Measurements from ENCODE around the gene CAPZB. TPM values are rescaled to one million over a fixed set of nuclear protein-coding genes. Genes with fewer than 3 reads are reported as not detected.

The CAPZB gene
- polyA plus RNA-seq, 3 donors = 290 to 504 (median 407) TPM

GRCh38 chr1:19472174-19472573 lies 13.2 kb downstream of the CAPZB start:
- intact Hi-C loops (cut with micrococcal nuclease) = no loop called here
- Histone ChIP-seq H3K4me2 (replicated peaks; ENCODE audit: extremely low read depth, low read length, poor library complexity, severe bottlenecking) (no peak overlapping the region), H3K9ac (ENCODE audit: insufficient read depth, low read length, poor library complexity, severe bottlenecking) (no peak overlapping the region), H4K20me1 (ENCODE audit: insufficient read depth, low read length) (peaks cover 91% of the 10 kb centered on the region), H3K4me3 (replicated peaks in 1 of 3; ENCODE audit: low read depth in 2 of 3, low read length in 3 of 3) (no peak overlapping the region), H3K4me1 (ENCODE audit: control insufficient read depth in 1 of 2, insufficient read depth in 2 of 2, low read length in 2 of 2) (peaks cover 59 to 71% of the 10 kb centered on the region in 2 donors), H3K36me3 (replicated peaks in 1 of 2; ENCODE audit: control insufficient read depth in 1 of 2, insufficient read depth in 2 of 2, low read length in 2 of 2) (peaks cover 4 to 50% of the 10 kb centered on the region in 2 donors), H3K79me2 (ENCODE audit: insufficient read depth, low read length) (peaks cover 95% of the 10 kb centered on the region), H2AFZ (ENCODE audit: insufficient read depth, low read depth, low read length, poor library complexity, severe bottlenecking) (no peak overlapping the region), H3K9me3 (replicated peaks in 1 of 2; ENCODE audit: control insufficient read depth in 1 of 2, insufficient read depth in 1 of 2, low read length in 2 of 2) (no peaks in the 10 kb centered on the region), H3K27me3 (ENCODE audit: control insufficient read depth in 2 of 2, insufficient read depth in 2 of 2, low read length in 2 of 2) (no peaks in the 10 kb centered on the region), H3K27ac (ENCODE audit: low read depth in 1 of 2, low read length in 2 of 2) (peak overlapping the region in 1 of 2 donors; percentile 52)
- TF ChIP-seq CTCF (IDR thresholded peaks at IDR 0.05) = no peak
- Mint-ChIP-seq H3K27me3 (ENCODE audit: low read depth in 3 of 3) (no peaks in the 10 kb centered on the region), H3K4me3 (no peak overlapping the region), H3K4me1 (peaks cover 82% of the 10 kb centered on the region), H3K36me3 (peaks cover 44 to 54% of the 10 kb centered on the region in 2 donors), H3K27ac (peak overlapping the region in 6 of 7 donors; percentile 19 to 86 (median 64)), H3K9me3 (no peaks in the 10 kb centered on the region)
- 41% methylated on average over 3 of the region's 5 CpGs for WGBS (ENCODE audit: insufficient coverage)
- no peak for DNase-seq

GRCh38 chr1:19469004-19469403 lies 16.3 kb downstream of the CAPZB start:
- Histone ChIP-seq H3K27me3 (ENCODE audit: control insufficient read depth in 2 of 2, insufficient read depth in 2 of 2, low read length in 2 of 2) (no peaks in the 10 kb centered on the region), H3K4me3 (replicated peaks in 1 of 3; ENCODE audit: low read depth in 2 of 3, low read length in 3 of 3) (peak overlapping the region in 2 of 3 experiments; percentile 11 to 66)
- intact Hi-C loops (cut with micrococcal nuclease) = loop anchor here (5.0 kb wide), 1 partner anchor 128 kb away; a partner anchor contains a TSS

More at GRCh38 chr1:19469004-19469403, 16.3 kb downstream of the CAPZB start:
- Histone ChIP-seq H3K4me2 (replicated peaks; ENCODE audit: extremely low read depth, low read length, poor library complexity, severe bottlenecking) (peak overlapping the region; percentile 73), H3K27ac (ENCODE audit: low read depth in 1 of 2, low read length in 2 of 2) (peak overlapping the region; percentile 94 to 95), H3K79me2 (ENCODE audit: insufficient read depth, low read length) (peaks cover 95% of the 10 kb centered on the region), H3K9ac (ENCODE audit: insufficient read depth, low read length, poor library complexity, severe bottlenecking) (peak overlapping the region; percentile 56), H2AFZ (ENCODE audit: insufficient read depth, low read depth, low read length, poor library complexity, severe bottlenecking) (no peak overlapping the region), H4K20me1 (ENCODE audit: insufficient read depth, low read length) (peaks cover 91% of the 10 kb centered on the region), H3K36me3 (replicated peaks in 1 of 2; ENCODE audit: control insufficient read depth in 1 of 2, insufficient read depth in 2 of 2, low read length in 2 of 2) (peaks cover 0 to 45% of the 10 kb centered on the region in 2 donors), H3K9me3 (replicated peaks in 1 of 2; ENCODE audit: control insufficient read depth in 1 of 2, insufficient read depth in 1 of 2, low read length in 2 of 2) (no peaks in the 10 kb centered on the region), H3K4me1 (ENCODE audit: control insufficient read depth in 1 of 2, insufficient read depth in 2 of 2, low read length in 2 of 2) (peaks cover 55 to 72% of the 10 kb centered on the region in 2 donors)
- peak overlapping the region; percentile 66 to 87 for H3K4me3 Mint-ChIP-seq
- peaks cover 83% of the 10 kb centered on the region for H3K4me1 Mint-ChIP-seq
- H3K27me3 Mint-ChIP-seq (ENCODE audit: low read depth in 3 of 3) = no peaks in the 10 kb centered on the region
- no peak for DNase-seq
- H3K9me3 Mint-ChIP-seq = no peaks in the 10 kb centered on the region
- WGBS (ENCODE audit: insufficient coverage) = 82% methylated on average over 4 of the region's 7 CpGs
- H3K27ac Mint-ChIP-seq = peak overlapping the region; percentile 96 to 99 (median 98)
- peaks cover 42 to 53% of the 10 kb centered on the region in 2 donors for H3K36me3 Mint-ChIP-seq
- TF ChIP-seq CTCF (IDR thresholded peaks at IDR 0.05) = no peak

All from CD14-positive monocyte (primary cell).